Measurements from ENCODE around the gene RPF1.

DNA sequence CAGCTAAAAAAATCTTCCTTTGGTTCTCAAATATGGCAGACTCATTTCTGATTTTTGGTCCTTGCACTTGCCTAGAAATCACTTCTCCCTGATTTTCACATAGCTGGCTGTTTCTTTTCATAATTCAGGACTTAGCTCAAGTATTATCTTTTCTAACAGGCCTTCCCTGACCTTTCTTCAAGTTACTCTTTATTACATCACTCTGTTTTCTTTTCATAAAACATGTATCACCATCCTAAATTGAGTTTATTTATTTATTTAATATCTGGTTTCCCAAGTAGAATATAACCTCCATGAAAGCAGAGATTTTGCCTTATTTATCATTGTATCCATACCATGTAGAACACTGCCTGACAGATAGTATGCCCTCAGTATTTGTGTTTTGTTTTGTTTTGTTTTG, 45.5 kb downstream of the RPF1 start:
- TF ChIP-seq, protein P1, sequence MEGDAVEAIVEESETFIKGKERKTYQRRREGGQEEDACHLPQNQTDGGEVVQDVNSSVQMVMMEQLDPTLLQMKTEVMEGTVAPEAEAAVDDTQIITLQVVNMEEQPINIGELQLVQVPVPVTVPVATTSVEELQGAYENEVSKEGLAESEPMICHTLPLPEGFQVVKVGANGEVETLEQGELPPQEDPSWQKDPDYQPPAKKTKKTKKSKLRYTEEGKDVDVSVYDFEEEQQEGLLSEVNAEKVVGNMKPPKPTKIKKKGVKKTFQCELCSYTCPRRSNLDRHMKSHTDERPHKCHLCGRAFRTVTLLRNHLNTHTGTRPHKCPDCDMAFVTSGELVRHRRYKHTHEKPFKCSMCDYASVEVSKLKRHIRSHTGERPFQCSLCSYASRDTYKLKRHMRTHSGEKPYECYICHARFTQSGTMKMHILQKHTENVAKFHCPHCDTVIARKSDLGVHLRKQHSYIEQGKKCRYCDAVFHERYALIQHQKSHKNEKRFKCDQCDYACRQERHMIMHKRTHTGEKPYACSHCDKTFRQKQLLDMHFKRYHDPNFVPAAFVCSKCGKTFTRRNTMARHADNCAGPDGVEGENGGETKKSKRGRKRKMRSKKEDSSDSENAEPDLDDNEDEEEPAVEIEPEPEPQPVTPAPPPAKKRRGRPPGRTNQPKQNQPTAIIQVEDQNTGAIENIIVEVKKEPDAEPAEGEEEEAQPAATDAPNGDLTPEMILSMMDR (IDR thresholded peaks at IDR 0.05) = no peak
- no peak for TF ChIP-seq EP300 (IDR thresholded peaks at IDR 0.05)
- TF ChIP-seq POLR2A (IDR thresholded peaks at IDR 0.05) = no peak

All from ovary (tissue), 3 donors.